Panc1 (cell line): ENCODE measurements around the gene USP24.

Experiments
- CTCF ChIP-seq: fragments of 450-650 bp; IDR thresholded peaks from 2 replicates; pipeline ENCODE4 v1.5.1; 2017; ENCODE audit warnings: mild to moderate bottlenecking
- POLR2AphosphoS5 ChIP-seq: IDR thresholded peaks from 2 replicates; pipeline ENCODE4 v1.6.1; 2012; ENCODE audit warnings: mild to moderate bottlenecking, low read depth, low read length, moderate library complexity
- REST ChIP-seq, 2 experiments: IDR thresholded peaks; 2 replicates each; pipeline ENCODE4 v1.6.1; 2011 to 2012; ENCODE audit warnings: low read depth in 2 of 2, control low read depth in 1 of 2, low read length in 1 of 2, mild to moderate bottlenecking in 1 of 2, moderate library complexity in 1 of 2; ENCODE audit not compliant: insufficient read depth in 1 of 2
- SIN3A ChIP-seq: IDR thresholded peaks from 2 replicates; pipeline ENCODE4 v1.6.1; 2012; ENCODE audit warnings: low read depth, mild to moderate bottlenecking, low read length, moderate library complexity, borderline replicate concordance; ENCODE audit not compliant: insufficient read depth
- TCF7L2 ChIP-seq: IDR thresholded peaks from 2 replicates; pipeline ENCODE4 v1.6.1; 2011; ENCODE audit warnings: mild to moderate bottlenecking, low read depth, low read length, inconsistent platforms

- no peak for TF ChIP-seq CTCF
- no peak for TF ChIP-seq POLR2AphosphoS5
- no peak for TF ChIP-seq REST (IDR thresholded peaks at IDR 0.05; ENCODE audit: insufficient read depth in 1 of 2, low read depth in 2 of 2, low read length in 1 of 2)
- no peak for TF ChIP-seq SIN3A
- no peak for TF ChIP-seq TCF7L2
Measured at GRCh38 chr1:55153031-55153430, 62.1 kb downstream of the USP24 start.
